HG03196 (cell line): Measurements from ENCODE around the gene TSC2.
"Not testable (repeated sequence)": the region's sequence is repeated elsewhere in the genome, so short reads cannot be mapped to it uniquely, and the experiment has no call there.

Source experiments
- ATAC-seq: cut with Tn5 transposase; IDR thresholded peaks from one replicate; pipeline ENCODE4 v1.9.1; 2021; ENCODE audit not compliant: unreplicated experiment

The TSC2 gene

GRCh38 chr16:2084895-2085625 lies 37.3 kb downstream of the TSC2 start:
- ATAC-seq: no peak

- ATAC-seq: no peak
Observed at GRCh38 chr16:2085669-2086068, 37.9 kb downstream of the TSC2 start.

- no peak for ATAC-seq
Observed at GRCh38 chr16:2086106-2086742, 38.4 kb downstream of the TSC2 start.

- ATAC-seq: no peak
Observed at GRCh38 chr16:2086812-2087747, 39.3 kb downstream of the TSC2 start.

GRCh38 chr16:2087748-2088631 lies 40.2 kb downstream of the TSC2 start:
- no peak for ATAC-seq

- ATAC-seq: no peak
Observed at GRCh38 chr16:2088759-2089358, 41.1 kb downstream of the TSC2 start.

- ATAC-seq: no peak
Observed at GRCh38 chr16:2089706-2090480, 42.1 kb downstream of the TSC2 start.

GRCh38 chr16:2090481-2090776 lies 42.6 kb downstream of the TSC2 start:
- ATAC-seq: no peak

- no peak for ATAC-seq
Observed at GRCh38 chr16:2090777-2091546, 43.2 kb downstream of the TSC2 start.

GRCh38 chr16:2091547-2092255 lies 43.9 kb downstream of the TSC2 start:
- ATAC-seq: no peak

- ATAC-seq: no peak
Observed at GRCh38 chr16:2092256-2092620, 44.5 kb downstream of the TSC2 start.

- ATAC-seq: no peak
Observed at GRCh38 chr16:2092866-2093265, 45.1 kb downstream of the TSC2 start.

- ATAC-seq: no peak
Observed at GRCh38 chr16:2093793-2094192, 46.0 kb downstream of the TSC2 start.

- no peak for ATAC-seq
Observed at GRCh38 chr16:2095315-2095853, 47.6 kb downstream of the TSC2 start.

- no peak for ATAC-seq
Observed at GRCh38 chr16:2095918-2096582, 48.3 kb downstream of the TSC2 start.

- ATAC-seq: no peak
Observed at GRCh38 chr16:2096853-2097595, 49.2 kb downstream of the TSC2 start.

- not testable (repeated sequence) for ATAC-seq
Observed at GRCh38 chr16:2097689-2098088, 49.9 kb downstream of the TSC2 start.
